Thyroid gland (tissue), 4 donors: ENCODE data around the gene WDR47.

Experiments used
- CTCF ChIP-seq, 6 experiments: fragments of 200-600 bp in 3 of 6; fragments of 450-650 bp in 3 of 6; sonication (generic) in 3 of 6; IDR thresholded peaks; one replicate each; pipeline ENCODE4 v1.5.1; 2016 to 2019; ENCODE audit warnings: antibody characterized with exemption in 6 of 6, mild to moderate bottlenecking in 2 of 6, inconsistent platforms in 1 of 6, moderate library complexity in 1 of 6
- POLR2A ChIP-seq, 2 donors: fragments of 450-650 bp; IDR thresholded peaks; one replicate each; pipeline ENCODE4 v1.6.1; 2017; ENCODE audit warnings: antibody characterized with exemption in 2 of 2, mild to moderate bottlenecking in 2 of 2, moderate library complexity in 1 of 2

GRCh38 chr1:108969346-108969745 is 72.6 kb downstream of the WDR47 start:
- TF ChIP-seq CTCF (IDR thresholded peaks at IDR 0.05) (no peak), POLR2A (IDR thresholded peaks at IDR 0.05) (no peak)
